Liver (tissue), 9 donors: ENCODE data around the gene TRIM69. TPM values are rescaled to one million over a fixed set of nuclear protein-coding genes. Genes with fewer than 3 reads are reported as not detected.

ENCODE experiments used
- DNase-seq: peaks from one replicate; pipeline ENCODE4 v3.0.0-alpha.2; 2017; ENCODE audit warnings: low spot score
- H3K27ac ChIP-seq, 2 donors: one replicate each; pipeline ENCODE4 v1.7.0; 2013; ENCODE audit warnings: inconsistent platforms in 2 of 2, low read length in 2 of 2, control low read depth in 1 of 2, low read depth in 1 of 2, mild to moderate bottlenecking in 1 of 2
- H3K27me3 ChIP-seq, 4 donors: one replicate each; pipeline versions ENCODE4 v1.6.1 to v1.7.0; 2013; ENCODE audit warnings: low read length in 3 of 4, inconsistent platforms in 1 of 4, mild to moderate bottlenecking in 1 of 4, moderate library complexity in 1 of 4; ENCODE audit not compliant: control insufficient read depth in 4 of 4, insufficient read depth in 4 of 4
- H3K36me3 ChIP-seq, 4 donors: one replicate each; pipeline versions ENCODE4 v1.6.1 to v1.7.0; 2013; ENCODE audit warnings: low read length in 3 of 4, mild to moderate bottlenecking in 3 of 4, low read depth in 1 of 4, moderate library complexity in 1 of 4; ENCODE audit not compliant: control insufficient read depth in 4 of 4, insufficient read depth in 3 of 4
- H3K4me1 ChIP-seq, 4 donors: one replicate each; pipeline versions ENCODE4 v1.6.1 to v1.7.0; 2013; ENCODE audit warnings: low read length in 3 of 4, mild to moderate bottlenecking in 3 of 4, moderate library complexity in 1 of 4; ENCODE audit not compliant: control insufficient read depth in 4 of 4, insufficient read depth in 4 of 4
- H3K4me3 ChIP-seq, 3 donors: one replicate each; pipeline versions ENCODE4 v1.6.1 to v1.7.0; 2013; ENCODE audit warnings: low read length in 3 of 3, control low read depth in 1 of 3, low read depth in 1 of 3, mild to moderate bottlenecking in 1 of 3
- H3K9ac ChIP-seq, 2 donors: one replicate each; pipeline ENCODE4 v1.7.0; 2013; ENCODE audit warnings: low read length in 2 of 2, mild to moderate bottlenecking in 2 of 2, moderate library complexity in 2 of 2, control low read depth in 1 of 2, low read depth in 1 of 2
- H3K9me3 ChIP-seq, 4 donors: one replicate each; pipeline versions ENCODE4 v1.6.1 to v1.7.0; 2013; ENCODE audit warnings: low read length in 3 of 4; ENCODE audit not compliant: control insufficient read depth in 4 of 4
- EGR1 ChIP-seq, 2 donors: IDR thresholded peaks; 2 replicates each; pipeline ENCODE4 v1.6.1; 2016 to 2018; ENCODE audit warnings: antibody characterized with exemption in 2 of 2, low read depth in 2 of 2
- FOXA1 ChIP-seq: IDR thresholded peaks from 2 replicates; pipeline ENCODE4 v1.6.1; 2016; ENCODE audit warnings: antibody characterized with exemption
- FOXA2 ChIP-seq: IDR thresholded peaks from 2 replicates; pipeline ENCODE4 v1.6.1; 2016; ENCODE audit warnings: antibody characterized with exemption
- GABPA ChIP-seq, 2 donors: IDR thresholded peaks in 1 of 2; conservative IDR thresholded peaks in 1 of 2; 2 replicates each; pipeline ENCODE4 v1.6.1; 2016; ENCODE audit warnings: antibody characterized with exemption in 2 of 2, mild to moderate bottlenecking in 1 of 2, moderate library complexity in 1 of 2
- HNF4A ChIP-seq, 2 donors: conservative IDR thresholded peaks; 2 replicates each; pipeline ENCODE4 v1.6.1; 2016; ENCODE audit warnings: antibody characterized with exemption in 2 of 2, mild to moderate bottlenecking in 2 of 2
- HNF4G ChIP-seq: IDR thresholded peaks from 2 replicates; pipeline ENCODE4 v1.6.1; 2016; ENCODE audit warnings: antibody characterized with exemption
- JUND ChIP-seq, 2 donors: IDR thresholded peaks; 2 replicates each; pipeline ENCODE4 v1.6.1; 2016; ENCODE audit warnings: antibody characterized with exemption in 2 of 2
- MAX ChIP-seq: IDR thresholded peaks from 2 replicates; pipeline ENCODE4 v1.6.1; 2016; ENCODE audit warnings: antibody characterized with exemption
- NR2F2 ChIP-seq: IDR thresholded peaks from 2 replicates; pipeline ENCODE4 v1.6.1; 2016; ENCODE audit warnings: antibody characterized with exemption
- RAD21 ChIP-seq, 2 donors: IDR thresholded peaks; 2 replicates each; pipeline ENCODE4 v1.6.1; 2016; ENCODE audit warnings: antibody characterized with exemption in 2 of 2, mild to moderate bottlenecking in 2 of 2
- RXRA ChIP-seq, 2 donors: IDR thresholded peaks; 2 replicates each; pipeline ENCODE4 v1.6.1; 2017 to 2018; ENCODE audit warnings: antibody characterized with exemption in 2 of 2, mild to moderate bottlenecking in 1 of 2
- SP1 ChIP-seq: IDR thresholded peaks from 2 replicates; pipeline ENCODE4 v1.6.1; 2018; ENCODE audit warnings: antibody characterized with exemption, mild to moderate bottlenecking
- TAF1 ChIP-seq: conservative IDR thresholded peaks from 2 replicates; pipeline ENCODE4 v1.6.1; 2016; ENCODE audit warnings: antibody characterized with exemption, mild to moderate bottlenecking
- YY1 ChIP-seq: IDR thresholded peaks from 2 replicates; pipeline ENCODE4 v1.6.1; 2016; ENCODE audit warnings: antibody characterized with exemption, mild to moderate bottlenecking
- ZBTB33 ChIP-seq: IDR thresholded peaks from 2 replicates; pipeline ENCODE4 v1.6.1; 2016; ENCODE audit warnings: antibody characterized with exemption
- WGBS: extraction: QIAGEN DNeasy Blood & Tissue Kit; methylation state at CpG from one replicate; pipeline ENCODE4 v1.1.7; 2013; 5-methylcytosine and 5-hydroxymethylcytosine counted together
- polyA plus RNA-seq, 2 donors: library from polyadenylated mRNA; stranded (reverse) in 1 of 2; unstranded in 1 of 2; fragments of 200-250 nt in 1 of 2; fragments of >200 nt in 1 of 2; fragmentation: Nextera tagmentation in 1 of 2; extraction: Ambion mirVana in 1 of 2; gene quantifications; one replicate each; pipeline versions ENCODE4 v1.2.1 to v1.2.3, GENCODE V29; 2013 to 2015
- total RNA-seq, 2 donors: library from RNA; depleted of rRNA; stranded (reverse); fragments of >200 nt; gene quantifications; one replicate each; pipeline ENCODE4 v1.2.3, GENCODE V29; 2014
- TF ChIP-seq, protein P1 (sequence below): IDR thresholded peaks from 2 replicates; pipeline ENCODE4 v1.6.1; 2016; ENCODE audit warnings: antibody characterized with exemption, mild to moderate bottlenecking
- TF ChIP-seq, protein P2 (sequence below): fragments of 150-350 bp; IDR thresholded peaks from 2 replicates; pipeline ENCODE4 v1.5.1; 2017; ENCODE audit warnings: improper control_type of control experiment, low read depth, low read length; ENCODE audit not compliant: missing input control
- TF ChIP-seq, protein P3 (sequence below): IDR thresholded peaks from 2 replicates; pipeline ENCODE4 v1.6.1; 2016; ENCODE audit warnings: antibody characterized with exemption
- donor health status: healthy.
- donor health status: healthy.
- donor health status: healthy.
- donor health status: healthy.
- donor health status: healthy.

The TRIM69 gene
- total and polyA plus RNA-seq, 4 donors: 3.6 to 10.0 (median 5.3) TPM

- 98% methylated on average over 1 of the region's 1 CpG for WGBS
- TF ChIP-seq RXRA (IDR thresholded peaks at IDR 0.05) (no peak), MAX (no peak), EGR1 (IDR thresholded peaks at IDR 0.05; ENCODE audit: low read depth in 2 of 2) (no peak), FOXA1 (no peak), SP1 (no peak), GABPA (IDR thresholded peaks at IDR 0.05 in 1 of 2, conservative IDR thresholded peaks at IDR 0.05 in 1 of 2) (no peak), YY1 (no peak), NR2F2 (no peak), ZBTB33 (no peak), FOXA2 (no peak), HNF4G (no peak)
- TF ChIP-seq, protein P1, sequence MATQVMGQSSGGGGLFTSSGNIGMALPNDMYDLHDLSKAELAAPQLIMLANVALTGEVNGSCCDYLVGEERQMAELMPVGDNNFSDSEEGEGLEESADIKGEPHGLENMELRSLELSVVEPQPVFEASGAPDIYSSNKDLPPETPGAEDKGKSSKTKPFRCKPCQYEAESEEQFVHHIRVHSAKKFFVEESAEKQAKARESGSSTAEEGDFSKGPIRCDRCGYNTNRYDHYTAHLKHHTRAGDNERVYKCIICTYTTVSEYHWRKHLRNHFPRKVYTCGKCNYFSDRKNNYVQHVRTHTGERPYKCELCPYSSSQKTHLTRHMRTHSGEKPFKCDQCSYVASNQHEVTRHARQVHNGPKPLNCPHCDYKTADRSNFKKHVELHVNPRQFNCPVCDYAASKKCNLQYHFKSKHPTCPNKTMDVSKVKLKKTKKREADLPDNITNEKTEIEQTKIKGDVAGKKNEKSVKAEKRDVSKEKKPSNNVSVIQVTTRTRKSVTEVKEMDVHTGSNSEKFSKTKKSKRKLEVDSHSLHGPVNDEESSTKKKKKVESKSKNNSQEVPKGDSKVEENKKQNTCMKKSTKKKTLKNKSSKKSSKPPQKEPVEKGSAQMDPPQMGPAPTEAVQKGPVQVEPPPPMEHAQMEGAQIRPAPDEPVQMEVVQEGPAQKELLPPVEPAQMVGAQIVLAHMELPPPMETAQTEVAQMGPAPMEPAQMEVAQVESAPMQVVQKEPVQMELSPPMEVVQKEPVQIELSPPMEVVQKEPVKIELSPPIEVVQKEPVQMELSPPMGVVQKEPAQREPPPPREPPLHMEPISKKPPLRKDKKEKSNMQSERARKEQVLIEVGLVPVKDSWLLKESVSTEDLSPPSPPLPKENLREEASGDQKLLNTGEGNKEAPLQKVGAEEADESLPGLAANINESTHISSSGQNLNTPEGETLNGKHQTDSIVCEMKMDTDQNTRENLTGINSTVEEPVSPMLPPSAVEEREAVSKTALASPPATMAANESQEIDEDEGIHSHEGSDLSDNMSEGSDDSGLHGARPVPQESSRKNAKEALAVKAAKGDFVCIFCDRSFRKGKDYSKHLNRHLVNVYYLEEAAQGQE: no peak
- DNase-seq: no peak
Measured at GRCh38 chr15:44753345-44753744, 17.0 kb downstream of the TRIM69 start.

DNA sequence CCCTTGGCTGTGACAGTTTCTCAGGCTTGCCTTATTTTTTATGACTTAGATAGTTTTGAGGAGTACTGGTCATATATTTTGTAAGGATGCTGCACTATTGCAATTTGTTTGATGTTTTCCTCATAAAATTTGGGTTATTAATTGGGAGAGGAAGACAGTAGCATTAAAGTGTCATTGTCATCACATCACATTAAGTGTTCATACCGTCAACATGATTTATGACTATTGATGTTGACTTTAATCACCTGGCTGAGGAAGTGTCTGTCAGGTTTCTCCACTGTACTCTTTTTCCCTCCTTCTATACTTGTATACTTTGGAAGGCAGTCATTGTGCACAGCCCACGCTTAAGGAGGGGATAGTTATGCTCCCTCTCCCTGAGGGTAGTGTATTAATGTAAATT lies 26.9 kb downstream of the TRIM69 start:
- Histone ChIP-seq H3K4me3 (no peak overlapping the region), H3K9ac (no peak overlapping the region), H3K36me3 (no peaks in the 10 kb centered on the region), H3K27ac (no peak overlapping the region), H3K27me3 (no peaks in the 10 kb centered on the region), H3K9me3 (no peaks in the 10 kb centered on the region), H3K4me1 (no peaks in the 10 kb centered on the region)
- WGBS: 96% methylated on average over 2 of the region's 2 CpGs
- no peak for TF ChIP-seq RAD21 (IDR thresholded peaks at IDR 0.05)
- no peak for TF ChIP-seq FOXA2
- no peak for TF ChIP-seq ZBTB33
- no peak for TF ChIP-seq JUND (IDR thresholded peaks at IDR 0.05)
- no peak for TF ChIP-seq NR2F2
- TF ChIP-seq, protein P2, sequence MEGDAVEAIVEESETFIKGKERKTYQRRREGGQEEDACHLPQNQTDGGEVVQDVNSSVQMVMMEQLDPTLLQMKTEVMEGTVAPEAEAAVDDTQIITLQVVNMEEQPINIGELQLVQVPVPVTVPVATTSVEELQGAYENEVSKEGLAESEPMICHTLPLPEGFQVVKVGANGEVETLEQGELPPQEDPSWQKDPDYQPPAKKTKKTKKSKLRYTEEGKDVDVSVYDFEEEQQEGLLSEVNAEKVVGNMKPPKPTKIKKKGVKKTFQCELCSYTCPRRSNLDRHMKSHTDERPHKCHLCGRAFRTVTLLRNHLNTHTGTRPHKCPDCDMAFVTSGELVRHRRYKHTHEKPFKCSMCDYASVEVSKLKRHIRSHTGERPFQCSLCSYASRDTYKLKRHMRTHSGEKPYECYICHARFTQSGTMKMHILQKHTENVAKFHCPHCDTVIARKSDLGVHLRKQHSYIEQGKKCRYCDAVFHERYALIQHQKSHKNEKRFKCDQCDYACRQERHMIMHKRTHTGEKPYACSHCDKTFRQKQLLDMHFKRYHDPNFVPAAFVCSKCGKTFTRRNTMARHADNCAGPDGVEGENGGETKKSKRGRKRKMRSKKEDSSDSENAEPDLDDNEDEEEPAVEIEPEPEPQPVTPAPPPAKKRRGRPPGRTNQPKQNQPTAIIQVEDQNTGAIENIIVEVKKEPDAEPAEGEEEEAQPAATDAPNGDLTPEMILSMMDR: no peak
- no peak for TF ChIP-seq MAX
- no peak for TF ChIP-seq FOXA1
- no peak for TF ChIP-seq GABPA (IDR thresholded peaks at IDR 0.05 in 1 of 2, conservative IDR thresholded peaks at IDR 0.05 in 1 of 2)
- TF ChIP-seq HNF4A (conservative IDR thresholded peaks at IDR 0.05): no peak
- no peak for TF ChIP-seq HNF4G
- TF ChIP-seq RXRA (IDR thresholded peaks at IDR 0.05): no peak
- TF ChIP-seq SP1: no peak
- no peak for TF ChIP-seq TAF1
- TF ChIP-seq, protein P1: no peak
- TF ChIP-seq, protein P3, sequence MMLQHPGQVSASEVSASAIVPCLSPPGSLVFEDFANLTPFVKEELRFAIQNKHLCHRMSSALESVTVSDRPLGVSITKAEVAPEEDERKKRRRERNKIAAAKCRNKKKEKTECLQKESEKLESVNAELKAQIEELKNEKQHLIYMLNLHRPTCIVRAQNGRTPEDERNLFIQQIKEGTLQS: no peak
- no peak for DNase-seq

More at GRCh38 chr15:44753345-44753744, 17.0 kb downstream of the TRIM69 start:
- Histone ChIP-seq H3K4me3 (no peak overlapping the region), H3K9ac (no peak overlapping the region), H3K4me1 (no peaks in the 10 kb centered on the region), H3K36me3 (no peaks in the 10 kb centered on the region), H3K27me3 (no peaks in the 10 kb centered on the region), H3K9me3 (peaks cover 0 to 3% (median 3%) of the 10 kb centered on the region in 4 donors), H3K27ac (no peak overlapping the region)
